GM21619 (cell line): ENCODE data around the gene UCK2.

Experiments used
- ATAC-seq: cut with Tn5 transposase; IDR thresholded peaks from one replicate; pipeline ENCODE4 v1.9.1; 2021; ENCODE audit not compliant: unreplicated experiment

The UCK2 gene

GRCh38 chr1:165933446-165934170 lies 106.2 kb downstream of the UCK2 start:
- ATAC-seq: no peak

GRCh38 chr1:165936542-165936941 lies 109.1 kb downstream of the UCK2 start:
- no peak for ATAC-seq

GRCh38 chr1:165937829-165938228 lies 110.4 kb downstream of the UCK2 start:
- ATAC-seq: no peak

- no peak for ATAC-seq
These were observed 111.4 kb downstream of the UCK2 start for GRCh38 chr1:165938844-165939243.

- no peak for ATAC-seq
These were observed 114.1 kb downstream of the UCK2 start for GRCh38 chr1:165941531-165941930.

GRCh38 chr1:165942062-165942461 lies 114.6 kb downstream of the UCK2 start:
- no peak for ATAC-seq

GRCh38 chr1:165942927-165943597 lies 115.6 kb downstream of the UCK2 start:
- ATAC-seq: peak; percentile 67

GRCh38 chr1:165945911-165946310 lies 118.5 kb downstream of the UCK2 start:
- ATAC-seq: no peak

GRCh38 chr1:165947797-165948455 lies 120.5 kb downstream of the UCK2 start:
- ATAC-seq: no peak

GRCh38 chr1:165949335-165950130 lies 122.1 kb downstream of the UCK2 start:
- ATAC-seq: no peak

- ATAC-seq: no peak
These were observed 127.5 kb downstream of the UCK2 start for GRCh38 chr1:165954940-165955339.

- no peak for ATAC-seq
These were observed 130.9 kb downstream of the UCK2 start for GRCh38 chr1:165958306-165958705.

GRCh38 chr1:165960136-165960535 lies 132.7 kb downstream of the UCK2 start:
- no peak for ATAC-seq

- ATAC-seq: no peak
These were observed 133.5 kb downstream of the UCK2 start for GRCh38 chr1:165960881-165961280.
